Transverse colon (tissue), 4 donors: ENCODE results near the gene RALGDS. TPM values are rescaled to one million over a fixed set of nuclear protein-coding genes. Genes with fewer than 3 reads are reported as not detected.
"Not testable (repeated sequence)": the region's sequence is repeated elsewhere in the genome, so short reads cannot be mapped to it uniquely, and the experiment has no call there.

Experiments
- DNase-seq: peaks from one replicate; pipeline ENCODE4 v3.0.0-alpha.2; 2019
- H3K27ac ChIP-seq, 4 donors: fragments of 200-600 bp; sonication (generic); 2 replicates each; pipeline ENCODE4 v1.5.1; 2016 to 2018; ENCODE audit warnings: inconsistent platforms in 4 of 4
- H3K27me3 ChIP-seq: fragments of 200-600 bp; sonication (generic); 2 replicates; pipeline ENCODE4 v1.5.1; 2017; ENCODE audit warnings: inconsistent platforms
- H3K36me3 ChIP-seq, 4 donors: fragments of 200-600 bp; sonication (generic); 2 replicates each; pipeline ENCODE4 v1.5.1; 2017 to 2019; ENCODE audit warnings: inconsistent platforms in 4 of 4
- H3K4me1 ChIP-seq, 4 donors: fragments of 200-600 bp; sonication (generic); 2 replicates each; pipeline ENCODE4 v1.5.1; 2017 to 2020; ENCODE audit warnings: inconsistent platforms in 4 of 4
- H3K4me3 ChIP-seq, 4 donors: fragments of 200-600 bp; sonication (generic); 1 replicate in 1 of 4; 2 replicates in 3 of 4; pipeline versions ENCODE4 v1.5.1 to v1.6.1; 2017 to 2019; ENCODE audit warnings: inconsistent platforms in 4 of 4
- H3K9me3 ChIP-seq, 2 donors: fragments of 200-600 bp; sonication (generic); 2 replicates each; pipeline ENCODE4 v1.5.1; 2017 to 2019; ENCODE audit warnings: inconsistent platforms in 2 of 2
- EP300 ChIP-seq: sonication (generic); formaldehyde crosslinking; IDR thresholded peaks from one replicate; pipeline ENCODE4 v1.6.1; 2017; ENCODE audit warnings: antibody characterized with exemption, low read depth
- POLR2A ChIP-seq: fragments of 450-650 bp; IDR thresholded peaks from one replicate; pipeline ENCODE4 v1.6.1; 2016; ENCODE audit warnings: antibody characterized with exemption, mild to moderate bottlenecking, moderate library complexity
- POLR2AphosphoS5 ChIP-seq, 3 donors: sonication (generic); formaldehyde crosslinking; IDR thresholded peaks; one replicate each; pipeline ENCODE4 v1.6.1; 2016; ENCODE audit warnings: antibody characterized with exemption in 3 of 3
- WGBS, 2 donors: methylation state at CpG; one replicate each; pipeline ENCODE4 v1.1.5; 2018; ENCODE audit warnings: low coverage in 1 of 2; 5-methylcytosine and 5-hydroxymethylcytosine counted together
- in situ Hi-C, 4 donors: fragments of 200-750 bp; cut with MboI; loops; one replicate each; pipeline versions ENCODE4 v1.15.0 to v1.15.1; 2017; ENCODE audit warnings: low sequenced_read_pairs in 3 of 4, low pct_ligation_motif_present in 1 of 4, low pct_unique_long_range_greater_than_20kb in 1 of 4
- intact Hi-C: fragments of 100-400 bp; cut with DNase I; formaldehyde crosslinking; loops from one replicate; pipeline ENCODE4 v1.15.1; 2023; ENCODE audit warnings: low total_unique reads
- total RNA-seq, 4 donors: library from RNA; depleted of rRNA; stranded (reverse); fragments of >200 nt; gene quantifications; one replicate each; pipeline ENCODE4 v1.1.0, GENCODE V29; 2016
- TF ChIP-seq, protein P1 (sequence below), 5 experiments: fragments of 200-600 bp in 3 of 5; fragments of 450-650 bp in 2 of 5; sonication (generic) in 3 of 5; IDR thresholded peaks; 1 replicate in 2 of 5; 2 replicates in 3 of 5; pipeline ENCODE4 v1.5.1; 2016 to 2017; ENCODE audit warnings: antibody characterized with exemption in 5 of 5, inconsistent platforms in 3 of 5, mild to moderate bottlenecking in 2 of 5, moderate library complexity in 1 of 5

Gene RALGDS
- total RNA-seq, 4 donors from 2014 or later, result 50.5 to 233 (median 58.2) TPM

DNA sequence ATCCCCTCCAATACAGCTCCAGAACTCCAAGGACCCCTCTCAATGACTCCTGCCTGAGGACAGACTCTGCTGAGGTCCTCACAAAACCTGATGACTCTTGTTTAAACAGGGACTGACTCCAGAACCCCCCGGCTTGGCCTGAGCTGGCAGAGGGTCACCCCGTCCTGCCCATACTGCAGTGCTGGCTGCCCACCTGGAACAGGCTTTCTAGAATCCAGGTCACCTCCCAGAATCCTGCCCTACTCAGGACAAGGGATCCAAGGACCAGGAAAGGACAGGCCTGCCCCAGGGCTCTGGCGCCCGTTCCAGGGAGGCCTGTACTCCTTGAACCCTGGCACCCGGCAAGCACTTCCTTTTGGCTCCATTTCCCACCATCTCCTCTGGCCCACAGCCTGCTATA is 22.2 kb downstream of the RALGDS start:
- Histone ChIP-seq H3K36me3 (peaks cover 0 to 64% (median 27%) of the 10 kb centered on the region in 4 donors), H3K4me1 (peaks cover 0 to 7% (median 0%) of the 10 kb centered on the region in 4 donors), H3K27ac (no peak overlapping the region), H3K9me3 (peaks cover 0 to 8% of the 10 kb centered on the region in 2 donors), H3K4me3 (no peak overlapping the region), H3K27me3 (no peaks in the 10 kb centered on the region)
- WGBS, 2 donors, result 83% methylated on average over 4 of the region's 5 CpGs; no CpG with 5 or more reads in 1 of the 2 donors
- intact Hi-C loops (no loop called here), in situ Hi-C loops (no loop called here)
- DNase-seq, result no peak
- TF ChIP-seq EP300 (no peak), POLR2AphosphoS5 (IDR thresholded peaks at IDR 0.05) (no peak), POLR2A (no peak)
- TF ChIP-seq, protein P1, sequence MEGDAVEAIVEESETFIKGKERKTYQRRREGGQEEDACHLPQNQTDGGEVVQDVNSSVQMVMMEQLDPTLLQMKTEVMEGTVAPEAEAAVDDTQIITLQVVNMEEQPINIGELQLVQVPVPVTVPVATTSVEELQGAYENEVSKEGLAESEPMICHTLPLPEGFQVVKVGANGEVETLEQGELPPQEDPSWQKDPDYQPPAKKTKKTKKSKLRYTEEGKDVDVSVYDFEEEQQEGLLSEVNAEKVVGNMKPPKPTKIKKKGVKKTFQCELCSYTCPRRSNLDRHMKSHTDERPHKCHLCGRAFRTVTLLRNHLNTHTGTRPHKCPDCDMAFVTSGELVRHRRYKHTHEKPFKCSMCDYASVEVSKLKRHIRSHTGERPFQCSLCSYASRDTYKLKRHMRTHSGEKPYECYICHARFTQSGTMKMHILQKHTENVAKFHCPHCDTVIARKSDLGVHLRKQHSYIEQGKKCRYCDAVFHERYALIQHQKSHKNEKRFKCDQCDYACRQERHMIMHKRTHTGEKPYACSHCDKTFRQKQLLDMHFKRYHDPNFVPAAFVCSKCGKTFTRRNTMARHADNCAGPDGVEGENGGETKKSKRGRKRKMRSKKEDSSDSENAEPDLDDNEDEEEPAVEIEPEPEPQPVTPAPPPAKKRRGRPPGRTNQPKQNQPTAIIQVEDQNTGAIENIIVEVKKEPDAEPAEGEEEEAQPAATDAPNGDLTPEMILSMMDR (IDR thresholded peaks at IDR 0.05), result no peak

DNA sequence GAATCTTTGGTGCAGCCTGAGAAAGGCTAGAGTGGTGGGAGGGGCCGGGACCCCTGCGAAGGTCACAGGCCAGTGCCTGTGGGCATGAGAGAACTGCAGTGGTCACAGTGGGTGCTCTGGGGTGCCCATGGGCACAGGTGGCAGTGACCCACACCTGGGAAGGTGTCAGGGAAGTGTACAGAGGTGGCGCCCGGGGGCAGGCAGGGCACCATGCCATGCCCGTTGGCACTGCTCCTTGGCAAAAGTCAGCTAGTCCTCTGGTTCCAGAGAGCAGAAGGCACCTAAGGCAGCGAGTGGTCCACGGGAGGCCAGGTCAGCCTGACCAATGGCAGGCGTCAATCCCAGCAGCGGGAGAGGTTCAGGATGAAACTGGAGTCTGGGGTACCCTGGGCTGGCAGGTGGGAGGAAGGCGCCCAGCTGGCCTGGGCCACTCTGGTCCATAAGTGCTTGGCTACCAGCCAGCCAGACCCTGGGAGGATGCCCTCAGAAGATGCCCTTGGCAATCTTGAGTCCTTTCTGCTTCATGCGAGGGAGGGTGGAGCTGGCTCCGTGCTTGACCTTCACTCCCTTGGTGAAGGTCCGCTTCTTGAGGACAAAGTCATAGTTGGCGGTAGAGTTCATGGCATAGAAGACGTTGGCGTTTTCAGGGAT is 22.8 kb downstream of the RALGDS start:
- DNase-seq, result no peak
- in situ Hi-C loops (no loop called here), intact Hi-C loops (no loop called here)
- Histone ChIP-seq H3K4me1 (peaks cover 0 to under 1% (median 0%) of the 10 kb centered on the region in 4 donors), H3K27ac (no peak overlapping the region), H3K36me3 (peaks cover 0 to 64% (median 27%) of the 10 kb centered on the region in 4 donors), H3K27me3 (no peaks in the 10 kb centered on the region), H3K4me3 (no peak overlapping the region), H3K9me3 (peaks cover 0 to 8% of the 10 kb centered on the region in 2 donors)
- WGBS, 2 donors, result 91% methylated on average over 16 of the region's 16 CpGs; no CpG with 5 or more reads in 1 of the 2 donors
- TF ChIP-seq POLR2AphosphoS5 (IDR thresholded peaks at IDR 0.05) (no peak), EP300 (no peak)

DNA sequence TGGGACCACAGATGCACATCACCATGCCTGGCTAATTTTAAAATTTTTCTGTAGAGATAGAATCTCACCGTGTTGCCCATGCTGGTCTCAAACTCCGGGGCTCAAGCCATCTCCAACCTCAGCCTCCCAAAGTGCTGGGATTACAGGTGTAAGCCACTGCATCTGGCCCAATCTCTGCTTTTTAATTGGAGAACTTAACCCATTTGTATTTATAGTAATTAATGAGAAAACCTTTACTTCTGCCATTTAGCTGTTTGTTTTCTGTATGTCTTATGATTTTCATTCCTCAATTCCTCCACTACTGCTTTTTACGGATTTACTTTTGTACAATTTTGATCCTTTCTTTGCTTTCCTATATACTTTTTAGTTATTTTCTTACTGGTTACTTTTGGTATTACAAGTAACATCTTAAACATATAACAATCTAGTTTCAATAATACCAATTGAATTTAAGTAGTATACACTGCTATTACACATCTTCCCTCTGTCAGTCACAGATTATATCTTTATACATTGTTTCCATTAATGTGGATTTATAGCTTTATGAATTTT is 26.1 kb downstream of the RALGDS start:
- Histone ChIP-seq H3K27me3 (no peaks in the 10 kb centered on the region), H3K9me3 (peaks cover 0 to 8% of the 10 kb centered on the region in 2 donors), H3K4me1 (no peaks in the 10 kb centered on the region), H3K27ac (no peak overlapping the region), H3K36me3 (peaks cover 0 to 34% (median 12%) of the 10 kb centered on the region in 4 donors), H3K4me3 (no peak overlapping the region)
- DNase-seq, result no peak
- WGBS, 2 donors, result 95 to 100% methylated on average over 3 of the region's 3 CpGs
- in situ Hi-C loops (no loop called here), intact Hi-C loops (no loop called here)
- TF ChIP-seq EP300 (no peak), POLR2AphosphoS5 (IDR thresholded peaks at IDR 0.05) (no peak), POLR2A (no peak)
- TF ChIP-seq, protein P1 (IDR thresholded peaks at IDR 0.05), result peak in 1 of 5 experiments; percentile 24

DNA sequence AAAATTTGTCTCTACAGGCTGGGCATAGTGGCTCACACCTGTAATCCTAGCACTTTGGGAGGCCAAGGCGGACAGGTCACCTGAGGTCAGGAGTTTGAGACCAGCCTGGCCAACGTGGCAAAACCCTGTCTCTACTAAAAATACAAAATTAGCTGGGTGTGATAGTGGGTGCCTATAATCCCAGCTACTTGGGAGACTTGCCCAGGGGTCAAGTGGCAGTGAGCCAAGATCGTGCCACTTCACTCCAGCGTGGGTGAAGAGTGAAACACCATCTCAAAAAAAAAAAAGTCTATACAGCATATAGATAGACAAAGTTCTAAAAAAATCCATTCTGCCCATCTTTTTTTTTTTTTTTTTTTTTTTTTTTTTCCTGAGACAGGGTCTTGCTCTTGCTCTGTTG is 26.7 kb downstream of the RALGDS start:
- H3K9me3 ChIP-seq, H3K4me3 ChIP-seq, in situ Hi-C loops, H3K27ac ChIP-seq, H3K27me3 ChIP-seq, DNase-seq, H3K4me1 ChIP-seq, intact Hi-C loops: not testable (repeated sequence)
- peaks cover 0 to 30% (median 10%) of the 10 kb centered on the region in 4 donors for H3K36me3 ChIP-seq
- WGBS, 2 donors, result 58 to 79% methylated on average over 3 to 4 of the region's 4 CpGs

DNA sequence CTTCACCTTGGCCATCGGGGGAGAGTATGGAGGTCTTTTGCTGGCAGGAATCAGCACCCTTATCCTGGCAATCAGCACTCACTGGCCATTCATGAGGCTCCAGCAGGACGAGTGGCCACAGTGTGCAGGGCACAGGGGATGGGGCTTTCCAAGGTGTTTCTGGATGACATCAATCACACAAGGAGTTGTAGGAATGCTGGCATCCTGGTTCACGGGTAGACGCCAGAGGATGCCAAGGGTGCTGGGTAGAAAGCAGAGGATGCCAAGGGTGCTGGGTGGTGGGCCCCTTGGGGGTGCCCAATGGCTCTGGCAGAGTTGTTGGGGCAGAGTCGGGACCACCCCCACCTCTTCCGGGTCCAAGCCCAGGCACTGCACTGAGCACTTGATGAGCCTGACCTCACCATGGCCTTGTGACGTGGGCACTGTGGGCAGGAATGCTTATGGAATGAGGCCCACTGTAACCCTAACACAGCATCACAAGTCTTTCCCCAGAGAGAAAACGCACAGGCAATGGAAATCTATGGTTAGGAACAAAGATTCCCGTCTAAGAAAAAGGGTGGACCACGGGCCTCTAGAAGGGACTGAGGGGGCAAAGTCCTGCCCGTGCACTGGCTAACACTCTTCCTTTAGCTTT is 30.2 kb downstream of the RALGDS start:
- no peak overlapping the region for H3K27ac ChIP-seq
- no peak for DNase-seq
- H3K4me3 ChIP-seq, result no peak overlapping the region
- H3K9me3 ChIP-seq, result no peaks in the 10 kb centered on the region
- H3K4me1 ChIP-seq, result no peaks in the 10 kb centered on the region
- in situ Hi-C loops (no loop called here), intact Hi-C loops (no loop called here)
- no peaks in the 10 kb centered on the region for H3K36me3 ChIP-seq
- 75 to 80% methylated on average over 5 to 11 of the region's 11 CpGs for WGBS, 2 donors
- no peaks in the 10 kb centered on the region for H3K27me3 ChIP-seq
- TF ChIP-seq EP300, result no peak
- TF ChIP-seq, protein P1 (IDR thresholded peaks at IDR 0.05), result no peak
- no peak for TF ChIP-seq POLR2AphosphoS5 (IDR thresholded peaks at IDR 0.05)
- no peak for TF ChIP-seq POLR2A
